ENCODE results near the gene PUDP.
"Not testable (repeated sequence)": the region's sequence is repeated elsewhere in the genome, so short reads cannot be mapped to it uniquely, and the experiment has no call there.

PUDP gene

GRCh38 chrX:7045238-7045955, 102.6 kb downstream of the PUDP start:
- no peak for DNase-seq (ENCODE audit: low read depth in 1 of 2, low spot score in 1 of 2)

DNA sequence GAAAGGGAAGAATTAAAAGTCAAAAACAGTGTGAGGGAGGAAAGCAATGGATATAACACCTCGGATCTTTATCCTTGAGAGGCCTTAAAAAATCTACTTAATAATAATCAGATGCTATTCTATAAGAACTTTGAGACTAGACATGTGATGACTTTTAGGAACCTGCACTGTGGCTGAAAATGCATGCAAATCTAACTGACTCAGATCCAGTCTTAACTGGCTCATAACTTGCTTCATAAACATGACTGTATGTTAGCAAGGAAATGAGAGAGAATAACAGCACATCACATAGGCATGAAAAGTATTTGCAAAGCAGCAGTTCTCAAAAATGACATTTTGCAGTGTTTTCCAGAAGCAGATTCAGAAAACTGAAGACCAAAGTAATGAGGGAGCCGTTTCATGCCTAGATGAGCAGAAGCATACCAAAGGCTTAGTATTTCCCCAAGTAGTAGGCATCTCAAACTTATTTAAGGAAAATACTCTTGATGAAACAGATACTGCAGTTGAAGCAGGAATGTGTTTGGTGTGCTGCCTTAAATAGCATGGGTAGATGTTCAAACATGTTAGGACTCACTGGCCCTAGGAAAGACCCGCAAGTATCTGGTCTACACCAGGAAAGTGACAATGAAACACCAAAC, 104.0 kb downstream of the PUDP start:
- not testable (repeated sequence) for DNase-seq (ENCODE audit: low read depth in 1 of 2, low spot score in 1 of 2)

DNA sequence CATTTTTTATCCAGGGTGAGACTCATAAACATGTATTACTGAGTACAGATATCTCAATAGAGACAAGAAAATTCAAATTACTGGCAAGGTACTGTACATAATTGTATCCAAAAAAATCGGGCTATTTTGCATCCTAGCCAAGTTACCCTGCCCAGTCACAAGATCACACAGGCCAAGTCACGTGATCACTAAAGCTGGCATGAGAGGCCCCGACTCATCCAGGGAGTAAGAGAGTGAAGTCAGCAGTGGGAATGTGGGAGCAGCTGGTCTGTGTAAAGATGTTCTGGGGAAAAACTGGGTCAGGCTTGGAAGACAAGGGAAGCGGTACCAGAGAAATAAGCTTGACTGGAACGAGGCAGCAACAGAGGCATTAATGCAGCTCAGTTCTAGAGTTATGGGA, 119.7 kb downstream of the PUDP start:
- DNase-seq (ENCODE audit: low read depth in 1 of 2, low spot score in 1 of 2) = no peak

- no peak for DNase-seq (ENCODE audit: low read depth in 1 of 2, low spot score in 1 of 2)
Measured at GRCh38 chrX:7027071-7027470, 120.9 kb downstream of the PUDP start.

GRCh38 chrX:7026365-7026764, 121.6 kb downstream of the PUDP start:
- DNase-seq (ENCODE audit: low read depth in 1 of 2, low spot score in 1 of 2) = not testable (repeated sequence)

- no peak for DNase-seq (ENCODE audit: low read depth in 1 of 2, low spot score in 1 of 2)
Measured at GRCh38 chrX:7025471-7025870, 122.5 kb downstream of the PUDP start.

DNA sequence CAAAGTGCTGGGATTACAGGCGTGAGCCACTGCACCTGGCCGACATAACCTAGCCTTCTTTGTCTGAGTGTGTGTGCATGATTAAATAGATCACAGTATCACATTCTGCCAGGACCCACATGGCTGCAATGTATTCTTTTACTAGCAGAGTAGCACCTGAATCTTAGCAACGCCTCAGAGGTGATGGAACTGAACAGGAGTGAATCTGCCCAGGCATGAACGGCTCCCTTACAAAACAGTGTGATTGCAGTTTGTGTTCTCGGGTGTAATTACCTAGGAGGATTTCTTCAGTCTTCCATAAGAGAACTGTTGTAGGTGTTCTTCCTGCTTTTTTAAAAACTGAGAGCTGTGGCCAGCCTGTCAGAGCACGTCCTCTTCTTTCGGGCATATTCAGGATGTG, 123.1 kb downstream of the PUDP start:
- DNase-seq (ENCODE audit: low read depth in 1 of 2, low spot score in 1 of 2) = no peak

DNA sequence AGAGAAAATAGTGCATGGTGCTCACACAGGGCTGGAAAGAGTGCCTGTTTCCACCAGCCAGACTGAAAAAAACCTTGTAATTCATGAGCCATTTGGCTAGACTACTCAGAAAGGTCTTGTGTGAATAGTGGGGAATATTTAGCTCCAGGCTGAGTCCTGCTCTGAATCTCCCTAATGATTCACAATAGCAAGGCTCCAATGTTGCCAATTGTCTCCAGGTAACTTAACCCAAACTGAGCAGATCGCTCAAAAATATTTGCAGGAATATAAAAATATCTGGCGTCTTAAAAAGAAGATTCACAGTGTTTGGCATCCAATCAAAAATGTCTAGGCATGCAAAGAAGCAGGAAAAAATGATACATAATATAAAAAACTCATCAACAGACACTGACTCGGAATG, 125.0 kb downstream of the PUDP start:
- DNase-seq (ENCODE audit: low read depth in 1 of 2, low spot score in 1 of 2) = not testable (repeated sequence)

- DNase-seq (ENCODE audit: low read depth in 1 of 2, low spot score in 1 of 2) = no peak
Measured at GRCh38 chrX:7021991-7022390, 126.0 kb downstream of the PUDP start.

DNA sequence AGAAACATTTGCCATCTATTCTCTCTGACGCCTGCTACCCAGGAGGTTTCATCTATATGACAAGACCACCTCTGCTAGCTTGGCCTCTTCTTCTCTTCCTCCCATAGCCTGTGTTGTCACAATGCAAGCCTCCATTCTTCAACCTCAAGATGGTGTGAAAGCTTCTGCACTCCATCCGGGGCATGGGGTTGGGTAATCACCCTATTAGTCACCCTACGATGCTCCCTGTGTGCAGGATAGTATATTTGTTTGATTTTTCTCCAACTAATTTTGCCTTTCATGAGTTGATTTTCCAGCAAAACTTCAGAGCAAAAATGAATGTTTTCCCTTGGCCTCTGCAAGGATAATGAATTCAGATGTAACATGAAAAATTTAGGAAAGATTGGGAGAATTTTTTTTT, 128.4 kb downstream of the PUDP start:
- DNase-seq (ENCODE audit: low read depth in 1 of 2, low spot score in 1 of 2) = no peak

DNA sequence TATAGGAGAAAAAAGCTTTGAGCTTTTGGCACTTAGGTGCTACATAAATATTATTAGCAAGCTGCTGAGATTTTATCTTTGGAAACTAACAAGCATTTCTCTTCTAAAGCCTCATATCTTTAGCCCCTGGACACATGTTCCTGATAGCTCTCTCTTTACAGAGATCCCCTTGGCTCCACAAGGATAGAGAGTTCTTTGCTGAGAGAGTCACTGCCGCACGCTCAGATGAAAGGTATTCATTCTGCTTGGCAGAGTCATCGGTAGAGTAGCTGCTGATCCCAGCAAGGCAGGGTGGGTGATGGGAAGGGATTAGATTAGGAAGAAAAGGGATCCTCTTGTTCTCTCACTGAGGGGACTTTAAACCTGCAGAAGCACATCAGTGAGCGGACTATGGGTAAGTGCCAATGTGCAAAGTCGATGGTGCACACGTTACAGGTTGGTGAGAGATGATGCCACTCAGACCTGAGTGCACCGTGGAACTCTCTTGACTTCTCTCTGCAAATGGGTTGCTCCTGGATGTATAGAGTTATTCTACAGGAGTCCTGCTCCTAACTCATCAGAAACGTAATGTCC, 135.6 kb downstream of the PUDP start:
- not testable (repeated sequence) for DNase-seq (ENCODE audit: low read depth in 1 of 2, low spot score in 1 of 2)

GRCh38 chrX:7010897-7011296, 137.1 kb downstream of the PUDP start:
- DNase-seq (ENCODE audit: low read depth in 1 of 2, low spot score in 1 of 2) = not testable (repeated sequence)

GRCh38 chrX:7007328-7007727, 140.6 kb downstream of the PUDP start:
- not testable (repeated sequence) for DNase-seq (ENCODE audit: low read depth in 1 of 2, low spot score in 1 of 2)

Measured in activated CD4-positive, alpha-beta T cell treated with anti-CD3 and anti-CD28 coated beads, Interleukin-2, amount 50 U/mL, for 24 hours (primary cell).